Measurements from ENCODE around the gene CDC42BPG. TPM values are rescaled to one million over a fixed set of nuclear protein-coding genes. Genes with fewer than 3 reads are reported as not detected.

Gene CDC42BPG
- total RNA-seq, 2 experiments from 2014 or later, result 0.31 to 0.61 TPM

DNA sequence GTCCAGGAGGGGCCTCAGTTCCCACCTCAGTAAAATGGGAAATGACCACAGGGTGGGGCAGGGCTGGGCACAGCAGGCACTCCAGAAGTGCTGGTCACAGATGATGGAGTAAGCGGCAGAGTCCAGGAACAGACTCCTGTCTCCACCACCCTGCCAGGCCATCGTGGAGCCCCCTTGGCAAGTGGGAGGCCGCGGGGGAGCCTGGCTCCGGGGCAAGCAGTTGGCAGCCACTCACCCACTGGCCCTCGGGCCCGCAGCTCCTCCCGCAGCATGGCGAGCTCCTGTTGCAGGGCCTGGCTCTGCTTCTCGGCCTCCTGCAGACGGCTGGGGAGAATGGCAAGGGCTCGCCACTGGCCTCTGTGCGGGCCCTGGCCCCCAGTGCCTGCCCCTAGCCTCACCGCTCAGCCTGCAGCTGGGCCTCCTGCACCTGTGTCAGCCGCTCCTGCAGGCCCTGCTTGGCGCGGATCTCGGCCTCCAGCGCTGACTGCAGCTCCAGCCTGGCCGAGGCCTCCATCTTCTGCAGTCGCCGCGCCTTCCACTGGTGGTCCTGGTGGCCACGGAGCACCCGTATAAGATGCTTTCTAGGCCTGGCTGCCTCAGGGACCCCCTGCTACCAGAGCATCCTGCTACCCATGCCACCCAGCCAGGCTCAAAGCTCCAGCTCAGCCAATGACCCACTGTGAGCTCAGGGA, 10.3 kb downstream of the CDC42BPG start:
- no peak for DNase-seq
- Mint-ChIP-seq H3K4me1 (ENCODE audit: low read depth) (no peaks in the 10 kb centered on the region), H3K4me3 (no peak overlapping the region), H3K9me3 (no peaks in the 10 kb centered on the region), H3K36me3 (ENCODE audit: low read depth) (no peaks in the 10 kb centered on the region), H3K27me3 (no peaks in the 10 kb centered on the region), H3K27ac (no peak overlapping the region)
- TF ChIP-seq, protein P1, sequence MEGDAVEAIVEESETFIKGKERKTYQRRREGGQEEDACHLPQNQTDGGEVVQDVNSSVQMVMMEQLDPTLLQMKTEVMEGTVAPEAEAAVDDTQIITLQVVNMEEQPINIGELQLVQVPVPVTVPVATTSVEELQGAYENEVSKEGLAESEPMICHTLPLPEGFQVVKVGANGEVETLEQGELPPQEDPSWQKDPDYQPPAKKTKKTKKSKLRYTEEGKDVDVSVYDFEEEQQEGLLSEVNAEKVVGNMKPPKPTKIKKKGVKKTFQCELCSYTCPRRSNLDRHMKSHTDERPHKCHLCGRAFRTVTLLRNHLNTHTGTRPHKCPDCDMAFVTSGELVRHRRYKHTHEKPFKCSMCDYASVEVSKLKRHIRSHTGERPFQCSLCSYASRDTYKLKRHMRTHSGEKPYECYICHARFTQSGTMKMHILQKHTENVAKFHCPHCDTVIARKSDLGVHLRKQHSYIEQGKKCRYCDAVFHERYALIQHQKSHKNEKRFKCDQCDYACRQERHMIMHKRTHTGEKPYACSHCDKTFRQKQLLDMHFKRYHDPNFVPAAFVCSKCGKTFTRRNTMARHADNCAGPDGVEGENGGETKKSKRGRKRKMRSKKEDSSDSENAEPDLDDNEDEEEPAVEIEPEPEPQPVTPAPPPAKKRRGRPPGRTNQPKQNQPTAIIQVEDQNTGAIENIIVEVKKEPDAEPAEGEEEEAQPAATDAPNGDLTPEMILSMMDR (IDR thresholded peaks at IDR 0.05), result no peak
- intact Hi-C loops (cut with micrococcal nuclease), result no loop called here
- CTCF ChIA-PET, result interaction anchor here (0.6 to 1.4 kb wide), 2 partner anchors 54 to 61 kb away, joined by 3 read pairs; no protein-coding TSS in a partner anchor
- no peak for ATAC-seq
- POLR2A ChIA-PET, result no interaction called here

DNA sequence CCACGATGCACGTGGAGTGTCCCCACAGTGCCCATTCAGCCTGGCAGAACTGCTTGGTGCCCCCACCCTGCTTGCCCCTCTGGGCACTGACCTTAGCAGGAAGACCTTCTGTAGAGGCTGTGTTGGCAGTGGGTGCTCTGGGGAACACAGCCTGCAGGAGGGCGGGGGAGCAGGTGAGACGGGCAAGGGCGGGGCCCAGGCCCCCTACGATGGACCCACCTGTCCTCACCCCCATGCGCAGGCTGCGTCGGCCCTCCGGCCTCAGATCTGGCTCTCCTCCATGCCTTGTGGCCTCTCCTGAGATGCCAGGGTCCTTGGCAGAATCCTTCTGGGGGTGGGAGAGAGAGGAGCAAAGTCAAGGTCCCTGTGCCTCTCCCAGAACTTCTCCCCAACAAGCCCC, 10.9 kb downstream of the CDC42BPG start:
- Mint-ChIP-seq H3K27me3 (no peaks in the 10 kb centered on the region), H3K27ac (no peak overlapping the region), H3K36me3 (ENCODE audit: low read depth) (no peaks in the 10 kb centered on the region), H3K4me1 (ENCODE audit: low read depth) (no peaks in the 10 kb centered on the region), H3K4me3 (no peak overlapping the region), H3K9me3 (no peaks in the 10 kb centered on the region)
- TF ChIP-seq, protein P1 (IDR thresholded peaks at IDR 0.05), result no peak
- ChIA-PET POLR2A (interaction anchor here (0.7 kb wide), 1 partner anchor 20 kb away, joined by 4 read pairs; no protein-coding TSS in a partner anchor), CTCF (no interaction called here)
- intact Hi-C loops (cut with micrococcal nuclease), result no loop called here
- DNase-seq, result no peak
- ATAC-seq, result no peak

DNA sequence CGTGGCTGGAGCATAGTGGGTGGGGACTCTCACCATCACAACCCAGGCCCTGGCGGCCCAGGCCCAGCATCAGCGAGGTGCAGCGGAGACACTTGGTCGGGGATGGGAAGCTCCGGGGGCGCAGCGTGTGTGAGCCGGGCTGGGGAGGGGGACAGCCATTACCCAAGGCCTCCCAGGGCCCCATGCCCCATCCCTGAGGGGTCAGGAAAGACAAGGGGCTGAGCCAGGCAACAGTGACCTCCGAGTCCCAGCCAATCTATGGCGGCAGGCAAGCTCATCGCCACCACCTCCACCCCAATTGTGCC, 11.3 kb downstream of the CDC42BPG start:
- CTCF ChIA-PET, result no interaction called here
- TF ChIP-seq, protein P1 (IDR thresholded peaks at IDR 0.05), result no peak
- POLR2A ChIA-PET, result interaction anchor here (0.7 kb wide), 1 partner anchor 20 kb away, joined by 4 read pairs; no protein-coding TSS in a partner anchor

DNA sequence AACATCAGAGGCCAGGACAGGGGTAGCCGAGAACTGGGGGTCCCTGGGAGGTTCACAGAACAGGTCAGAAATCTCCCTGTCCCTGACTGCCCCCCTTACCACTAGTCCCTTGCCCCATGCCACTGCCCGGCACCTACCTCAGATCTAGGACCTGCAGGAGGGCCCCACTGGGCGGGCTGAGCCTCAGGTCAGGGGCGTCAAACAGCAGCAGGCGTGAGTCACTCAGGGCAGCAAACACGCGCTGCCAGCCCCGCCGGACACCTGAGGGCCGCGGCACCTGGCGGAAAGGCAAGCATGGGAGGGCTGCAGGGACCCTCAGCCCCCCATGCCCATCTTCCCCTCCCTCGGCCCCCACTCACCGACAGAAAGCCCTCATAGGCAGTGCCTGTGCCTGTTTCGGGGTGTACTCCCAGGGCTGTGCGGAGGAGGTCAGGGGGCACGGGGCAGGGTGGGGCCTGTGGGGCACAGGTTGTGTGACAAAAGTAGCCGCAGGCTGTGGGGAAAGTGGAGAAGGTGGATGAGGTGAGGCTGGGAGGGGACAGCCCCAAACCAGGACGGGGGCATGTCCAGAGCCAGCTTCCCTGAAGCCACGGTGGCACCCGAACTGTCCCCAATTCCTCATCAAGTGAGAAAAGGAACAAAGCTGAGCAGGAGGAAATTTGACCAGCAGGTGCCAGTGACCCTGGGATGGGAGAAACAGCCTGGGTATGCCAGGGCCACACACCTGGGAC, 11.8 kb downstream of the CDC42BPG start:
- ChIA-PET CTCF (no interaction called here), POLR2A (interaction anchor here (0.7 kb wide), 1 partner anchor 21 kb away, joined by 4 read pairs; no protein-coding TSS in a partner anchor)
- DNase-seq (no peak), ATAC-seq (no peak)
- TF ChIP-seq, protein P1 (IDR thresholded peaks at IDR 0.05), result no peak
- Mint-ChIP-seq H3K36me3 (ENCODE audit: low read depth) (no peaks in the 10 kb centered on the region), H3K4me1 (ENCODE audit: low read depth) (no peaks in the 10 kb centered on the region), H3K9me3 (no peaks in the 10 kb centered on the region), H3K27me3 (no peaks in the 10 kb centered on the region), H3K27ac (no peak overlapping the region), H3K4me3 (no peak overlapping the region)
- intact Hi-C loops (cut with micrococcal nuclease), result no loop called here

More for the DNA sequence above, 11.3 kb downstream of the CDC42BPG start:
- no peak overlapping the region for H3K4me3 Mint-ChIP-seq
- no peaks in the 10 kb centered on the region for H3K4me1 Mint-ChIP-seq (ENCODE audit: low read depth)
- no peaks in the 10 kb centered on the region for H3K9me3 Mint-ChIP-seq
- no peaks in the 10 kb centered on the region for H3K36me3 Mint-ChIP-seq (ENCODE audit: low read depth)
- intact Hi-C loops (cut with micrococcal nuclease), result no loop called here
- no peak overlapping the region for H3K27ac Mint-ChIP-seq
- no peaks in the 10 kb centered on the region for H3K27me3 Mint-ChIP-seq
- DNase-seq, result no peak
- ATAC-seq, result no peak

DNA sequence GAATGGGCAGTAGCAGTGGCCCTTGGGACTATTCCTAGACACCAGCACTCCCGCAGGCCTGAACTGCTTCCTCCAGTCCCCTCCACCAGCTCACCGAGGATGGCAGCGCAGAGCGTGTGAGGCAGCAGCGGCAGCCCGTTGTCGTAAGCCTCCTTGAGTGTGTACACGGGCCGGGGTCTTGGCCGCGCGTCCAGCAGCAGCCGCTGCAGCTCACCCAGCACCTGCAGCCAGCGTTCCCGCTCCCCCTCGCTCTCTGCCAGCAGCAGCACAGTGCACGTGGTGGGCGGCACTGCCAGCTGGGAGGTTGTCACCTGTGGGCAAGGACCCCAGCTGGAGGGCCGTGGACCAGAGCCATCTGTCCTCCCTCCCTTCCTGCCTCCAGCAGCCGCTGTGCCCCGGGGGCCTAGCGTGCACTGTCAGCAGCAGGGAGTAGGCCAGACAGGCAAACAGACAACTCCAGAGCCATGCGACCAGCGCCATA, 13.0 kb downstream of the CDC42BPG start:
- ATAC-seq (no peak), DNase-seq (no peak)
- Mint-ChIP-seq H3K4me1 (ENCODE audit: low read depth) (no peaks in the 10 kb centered on the region), H3K4me3 (no peak overlapping the region), H3K36me3 (ENCODE audit: low read depth) (no peaks in the 10 kb centered on the region), H3K27ac (no peak overlapping the region), H3K9me3 (no peaks in the 10 kb centered on the region), H3K27me3 (no peaks in the 10 kb centered on the region)
- TF ChIP-seq, protein P1 (IDR thresholded peaks at IDR 0.05), result no peak
- ChIA-PET CTCF (interaction anchor here (1.1 kb wide), 1 partner anchor 13 kb away, joined by 3 read pairs; the partner anchor contains the start of gene CDC42BPG), POLR2A (no interaction called here)
- intact Hi-C loops (cut with micrococcal nuclease), result no loop called here
